ENCODE measurements around the gene ZNRF2.
"Not testable (repeated sequence)": the region's sequence is repeated elsewhere in the genome, so short reads cannot be mapped to it uniquely, and the experiment has no call there.

ZNRF2 gene

DNA sequence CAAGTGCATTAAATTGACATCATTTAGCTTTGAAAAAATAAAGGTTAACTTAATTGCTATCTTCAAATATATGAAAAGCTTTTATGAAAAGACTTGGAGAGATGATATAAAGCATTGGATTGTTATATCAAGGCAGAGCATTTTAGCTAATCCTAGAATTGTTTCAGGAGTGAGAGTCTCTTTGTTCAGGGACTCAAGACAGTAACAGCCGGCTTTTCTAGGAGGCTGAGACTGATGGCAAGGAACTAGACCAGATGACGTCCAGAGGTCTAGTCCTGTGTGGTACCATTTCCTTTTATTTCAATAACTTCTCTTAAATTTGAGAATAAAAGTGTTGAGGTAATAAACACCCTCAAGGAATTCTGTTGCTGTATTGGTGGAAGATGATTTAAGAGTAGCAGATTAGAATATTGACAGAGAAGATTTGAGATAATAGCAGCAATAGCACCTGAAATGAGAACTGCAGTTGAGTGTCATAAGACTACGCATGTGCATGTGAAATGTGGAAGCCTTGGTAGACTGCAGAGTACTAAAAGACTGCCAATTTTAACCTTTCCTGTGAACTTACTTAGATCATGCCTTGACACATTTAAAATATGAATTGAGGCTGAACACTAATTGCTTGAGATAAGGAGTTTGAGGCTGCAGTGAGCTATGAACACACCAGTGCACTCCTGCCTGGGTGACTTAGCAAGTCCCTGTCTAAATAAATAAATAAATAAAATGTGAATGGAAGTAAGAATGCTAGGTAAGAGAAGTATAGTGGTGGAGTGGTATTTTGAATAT is 79.6 kb downstream of the ZNRF2 start:
- DNase-seq (ENCODE audit: low spot score), result no peak

DNA sequence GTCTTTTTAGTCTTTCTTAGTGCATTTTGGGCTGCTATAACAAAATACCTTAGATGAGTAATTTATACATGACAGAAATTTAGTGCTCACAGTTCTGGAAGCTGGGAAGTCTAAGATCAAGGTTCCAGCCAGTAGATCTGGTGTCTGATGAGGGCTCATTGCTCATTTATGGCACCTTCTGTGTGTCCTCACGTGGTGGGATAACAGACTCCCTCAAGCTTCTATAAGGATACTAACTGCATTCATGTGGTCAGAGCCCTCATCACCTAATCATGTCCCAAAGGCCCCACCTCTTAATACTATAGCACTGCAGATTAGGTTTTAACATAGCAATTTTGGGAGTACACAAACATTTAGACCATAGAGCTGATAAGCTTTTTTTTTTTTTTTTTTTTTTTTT is 80.4 kb downstream of the ZNRF2 start:
- DNase-seq (ENCODE audit: low spot score), result no peak

GRCh38 chr7:30365621-30366020 is 81.2 kb downstream of the ZNRF2 start:
- no peak for DNase-seq (ENCODE audit: low spot score)

DNA sequence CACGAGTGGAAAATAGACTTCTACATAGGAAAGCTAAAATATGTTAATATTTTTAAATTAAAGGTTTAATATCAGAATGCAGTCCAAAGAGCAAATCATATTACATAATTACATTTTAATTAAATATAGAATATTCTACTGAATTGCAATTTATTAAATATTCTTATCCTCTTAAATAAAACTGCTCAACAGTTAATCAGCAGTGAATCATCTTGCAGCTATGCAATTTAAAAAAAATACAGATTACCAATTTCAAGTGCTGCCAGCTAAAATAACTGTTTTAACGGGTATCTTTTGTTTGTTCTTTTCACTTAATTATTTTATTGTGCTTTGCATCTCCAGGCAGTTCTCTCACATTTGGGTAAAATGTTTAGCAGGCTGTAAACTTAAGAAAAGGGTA is 82.2 kb downstream of the ZNRF2 start:
- DNase-seq (ENCODE audit: low spot score), result no peak

- DNase-seq (ENCODE audit: low spot score), result no peak
Measured at GRCh38 chr7:30367561-30367960, 83.2 kb downstream of the ZNRF2 start.

- DNase-seq (ENCODE audit: low spot score), result no peak
Measured at GRCh38 chr7:30369879-30370278, 85.5 kb downstream of the ZNRF2 start.

DNA sequence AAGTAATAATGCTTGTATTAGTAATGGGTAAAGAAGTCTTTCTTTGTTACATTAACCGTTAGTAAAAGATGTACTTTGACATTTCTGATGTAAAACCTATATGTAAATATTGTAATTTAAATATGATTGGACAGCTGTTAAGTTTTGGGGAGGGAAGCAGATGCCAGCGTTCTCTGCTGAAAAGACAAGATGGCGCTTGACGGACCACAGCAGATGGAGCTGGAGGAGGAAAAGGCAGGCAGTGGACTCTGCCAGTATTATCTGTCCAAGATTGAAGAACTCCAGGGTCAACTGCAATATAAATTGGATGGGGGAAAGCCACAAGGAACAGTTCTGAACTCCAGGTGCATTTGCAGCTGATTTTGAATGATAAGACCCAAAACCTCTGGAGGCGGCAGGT is 86.9 kb downstream of the ZNRF2 start:
- DNase-seq (ENCODE audit: low spot score), result no peak

GRCh38 chr7:30378275-30378674 is 93.9 kb downstream of the ZNRF2 start:
- DNase-seq (ENCODE audit: low spot score), result no peak

DNA sequence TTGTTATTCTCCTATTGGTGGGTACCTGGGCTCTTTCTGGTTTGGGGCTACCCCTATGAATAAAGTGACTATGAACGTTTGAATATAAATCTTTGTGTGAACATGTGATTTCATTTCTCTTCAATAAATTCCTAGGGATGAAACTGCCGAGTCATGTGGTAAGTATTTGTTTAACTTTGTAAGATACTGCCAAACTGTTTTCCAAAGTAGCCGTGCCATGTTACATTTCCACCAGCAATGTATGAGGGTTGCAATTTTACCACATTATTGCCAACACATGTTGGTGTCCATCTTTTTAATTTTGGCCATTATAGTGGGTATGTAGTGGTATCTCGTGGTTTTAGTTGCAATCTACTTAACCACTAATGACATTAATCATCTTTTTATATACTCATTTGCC is 94.7 kb downstream of the ZNRF2 start:
- no peak for DNase-seq (ENCODE audit: low spot score)

- DNase-seq (ENCODE audit: low spot score), result no peak
Measured at GRCh38 chr7:30379741-30380140, 95.3 kb downstream of the ZNRF2 start.

DNA sequence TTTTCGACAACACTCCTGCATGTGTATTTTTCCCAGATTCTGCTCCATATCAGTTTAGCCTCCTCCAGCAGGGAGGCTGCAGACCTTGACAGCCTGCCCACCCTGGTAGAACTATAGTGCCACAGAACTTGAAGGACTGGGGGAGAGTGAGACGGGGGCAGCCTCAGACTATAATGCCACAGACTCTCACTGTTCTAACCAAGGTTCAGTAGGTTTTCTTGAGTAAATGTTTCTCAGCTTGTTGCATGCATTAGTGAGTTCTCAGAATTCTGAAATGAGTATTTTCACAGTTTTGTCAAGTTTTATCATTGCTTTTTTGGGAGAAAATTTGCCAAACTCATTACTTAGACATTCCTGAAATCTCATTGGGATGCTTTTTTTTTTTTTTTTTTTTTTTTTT is 95.9 kb downstream of the ZNRF2 start:
- DNase-seq (ENCODE audit: low spot score), result no peak

- DNase-seq (ENCODE audit: low spot score), result not testable (repeated sequence)
Measured at GRCh38 chr7:30380824-30381223, 96.4 kb downstream of the ZNRF2 start.

DNA sequence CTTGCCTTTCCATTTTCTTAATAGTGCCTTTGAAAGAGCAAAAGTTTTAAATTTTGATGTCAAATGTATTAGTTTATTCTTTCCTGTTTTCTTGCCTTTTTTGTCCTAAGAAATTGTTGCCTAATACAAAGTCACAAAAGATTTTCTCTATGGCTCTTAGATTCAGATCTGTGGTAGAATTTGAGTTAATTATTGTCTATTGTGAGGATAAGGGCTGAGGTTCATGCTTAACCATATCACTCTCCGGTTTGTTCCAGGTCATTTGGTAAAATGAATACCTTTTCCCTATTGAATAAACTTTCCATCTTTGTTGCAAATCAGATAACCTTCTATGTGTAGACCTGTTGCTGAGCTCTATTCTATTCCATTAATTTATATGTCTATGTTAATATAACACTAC is 98.2 kb downstream of the ZNRF2 start:
- no peak for DNase-seq (ENCODE audit: low spot score)

- no peak for DNase-seq (ENCODE audit: low spot score)
Measured at GRCh38 chr7:30389791-30390190, 105.4 kb downstream of the ZNRF2 start.

DNA sequence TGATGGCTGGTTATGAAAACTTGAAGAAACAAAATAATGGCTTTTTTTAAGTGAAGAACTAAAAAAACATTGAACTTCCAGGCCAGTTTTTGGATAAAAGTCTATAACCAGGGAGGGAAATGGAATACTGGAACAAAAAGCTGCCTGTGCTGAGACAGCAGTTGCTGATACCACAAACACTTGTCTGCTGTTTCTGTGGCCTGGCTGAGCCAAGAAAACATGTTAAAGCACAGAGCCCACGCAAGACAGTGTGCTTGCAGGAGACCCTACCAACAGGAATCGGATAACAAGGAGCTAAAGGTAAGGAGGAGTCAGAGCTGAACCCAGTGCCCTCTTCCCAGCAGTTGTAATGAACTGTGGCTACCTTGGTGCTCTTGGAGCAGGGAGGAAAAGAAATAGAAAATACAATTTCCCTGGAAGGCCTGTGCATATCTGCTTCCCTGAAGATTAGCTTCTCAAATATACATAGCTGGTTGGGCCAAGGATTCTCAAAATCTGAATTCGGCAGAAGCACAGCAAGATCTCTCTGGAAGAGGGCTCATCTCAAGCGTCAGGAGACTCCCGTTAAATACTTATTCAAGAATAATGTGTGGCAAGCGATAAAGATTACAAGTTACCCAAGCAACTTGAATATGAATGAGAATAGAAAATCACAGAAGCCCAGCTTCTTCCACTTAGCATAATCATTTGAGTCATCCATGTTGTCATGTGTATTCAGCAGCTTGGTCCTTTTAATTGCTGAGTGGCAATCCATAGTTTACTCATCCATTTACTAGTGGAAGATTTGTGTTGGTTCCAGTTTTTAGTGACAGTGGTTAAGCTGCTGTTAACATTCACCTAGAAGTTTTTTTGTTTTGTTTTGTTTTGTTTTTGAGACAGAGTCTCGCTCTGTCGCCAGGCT is 106.6 kb downstream of the ZNRF2 start:
- no peak for DNase-seq (ENCODE audit: low spot score)

- DNase-seq (ENCODE audit: low spot score), result no peak
Measured at GRCh38 chr7:30391806-30392205, 107.4 kb downstream of the ZNRF2 start.

DNA sequence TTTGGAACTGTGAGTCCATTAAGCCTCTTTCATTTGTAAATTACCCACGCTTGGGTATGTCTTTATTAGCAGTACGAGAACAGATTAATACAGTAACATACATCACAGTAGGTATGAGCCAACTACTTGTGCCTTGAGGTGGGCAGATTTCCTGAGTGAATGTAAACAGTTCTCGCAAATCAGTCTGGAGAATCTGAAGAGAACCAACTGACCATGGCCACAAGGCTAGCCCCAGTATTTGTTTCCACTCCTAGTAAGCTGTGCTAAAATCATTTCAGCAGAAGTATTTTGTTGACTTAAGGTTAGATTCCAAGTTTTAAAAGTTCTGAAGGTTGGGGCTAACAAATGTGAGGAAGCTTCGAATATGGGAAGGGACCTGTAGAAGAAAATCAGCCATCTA is 111.3 kb downstream of the ZNRF2 start:
- DNase-seq (ENCODE audit: low spot score), result no peak

DNA sequence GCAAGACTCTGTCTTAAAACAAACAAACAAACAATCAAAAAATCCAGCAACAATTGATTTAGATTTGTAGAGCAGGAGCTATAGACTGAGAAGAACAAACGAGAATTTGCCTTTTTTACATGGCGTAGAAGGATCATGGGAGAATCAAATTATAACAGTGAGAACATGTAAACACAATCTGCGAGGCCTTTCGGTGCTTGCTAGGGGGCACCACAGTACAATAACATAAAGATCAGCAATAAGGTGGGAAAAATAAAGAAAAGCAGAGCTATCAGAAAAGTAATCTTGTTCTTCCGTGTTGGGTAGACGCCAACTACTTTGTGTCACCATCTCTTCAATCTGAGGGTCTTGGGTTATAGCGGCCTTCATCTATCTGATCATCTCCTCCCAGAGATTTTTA is 112.0 kb downstream of the ZNRF2 start:
- DNase-seq (ENCODE audit: low spot score), result no peak

DNA sequence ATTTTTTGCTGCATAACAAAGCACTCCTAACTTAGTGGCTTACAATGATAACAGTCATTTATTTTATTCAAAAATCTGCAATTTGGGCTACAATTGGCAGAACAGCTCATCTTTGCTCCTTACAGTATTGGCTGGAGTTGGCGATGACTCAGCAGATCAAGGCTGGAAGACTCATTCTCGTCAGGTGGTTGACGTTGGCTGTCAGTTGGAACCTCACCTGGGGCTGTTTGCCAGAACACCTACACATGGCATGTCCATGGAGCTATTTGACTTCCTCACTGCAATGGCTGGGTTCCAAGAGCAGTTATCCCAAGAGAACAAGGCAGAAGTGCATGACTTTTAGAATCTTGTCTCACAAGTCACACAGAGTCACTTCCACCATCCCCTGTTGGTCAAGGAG is 119.1 kb downstream of the ZNRF2 start:
- no peak for DNase-seq (ENCODE audit: low spot score)

DNA sequence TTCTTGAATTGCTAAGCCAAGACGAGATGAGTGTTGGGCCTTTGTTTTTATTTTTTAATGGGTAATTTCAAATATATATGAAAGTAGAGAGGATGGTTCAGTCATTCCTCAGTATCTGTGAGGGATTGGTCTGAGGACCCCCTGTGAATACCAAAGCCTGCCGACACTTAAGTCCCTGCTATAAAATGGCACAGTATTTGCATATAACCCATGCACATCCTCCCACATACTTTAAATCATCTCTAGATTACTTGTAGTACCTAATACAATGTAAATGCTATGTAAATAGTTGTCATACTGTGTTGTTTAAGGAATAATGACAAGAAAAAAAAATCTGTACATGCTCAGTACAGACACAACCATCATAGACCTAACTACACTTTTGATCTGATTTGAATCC is 120.8 kb downstream of the ZNRF2 start:
- no peak for DNase-seq (ENCODE audit: low spot score)

DNA sequence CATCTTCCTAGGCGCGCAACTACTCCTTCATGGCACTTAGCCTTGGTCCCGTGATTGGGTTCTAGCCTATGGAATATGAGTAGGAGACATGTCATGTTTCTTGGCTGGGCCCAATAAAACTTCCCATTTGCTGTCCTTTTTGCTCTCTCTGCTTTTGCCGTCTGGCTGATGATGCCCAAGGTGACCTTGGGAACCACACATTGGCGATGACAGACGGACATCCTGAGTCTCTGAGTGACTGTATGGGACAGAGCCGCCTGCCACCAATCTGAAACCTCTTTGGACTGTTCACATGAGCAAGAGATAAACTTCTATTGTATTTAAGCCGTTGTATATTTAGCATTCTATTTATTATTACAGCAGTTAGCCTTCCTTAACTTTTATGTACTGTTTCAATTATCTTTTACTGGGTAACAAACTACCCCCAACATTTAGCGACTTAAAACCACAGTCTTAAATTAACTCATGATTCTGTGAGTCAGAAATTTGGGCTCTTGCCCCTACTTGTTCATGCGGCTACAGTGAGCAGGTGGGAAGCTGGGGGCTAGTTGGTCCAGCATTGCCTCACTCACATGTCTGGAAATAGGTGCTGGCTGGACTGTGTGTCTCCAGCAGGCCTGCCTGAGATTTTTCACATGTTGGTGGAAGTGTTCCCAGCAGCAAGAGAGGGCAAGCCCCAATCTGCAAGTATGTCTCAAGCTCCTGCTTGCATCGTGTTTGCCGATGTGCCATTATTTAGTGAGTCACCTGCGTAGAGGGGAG is 122.4 kb downstream of the ZNRF2 start:
- DNase-seq (ENCODE audit: low spot score), result no peak

DNA sequence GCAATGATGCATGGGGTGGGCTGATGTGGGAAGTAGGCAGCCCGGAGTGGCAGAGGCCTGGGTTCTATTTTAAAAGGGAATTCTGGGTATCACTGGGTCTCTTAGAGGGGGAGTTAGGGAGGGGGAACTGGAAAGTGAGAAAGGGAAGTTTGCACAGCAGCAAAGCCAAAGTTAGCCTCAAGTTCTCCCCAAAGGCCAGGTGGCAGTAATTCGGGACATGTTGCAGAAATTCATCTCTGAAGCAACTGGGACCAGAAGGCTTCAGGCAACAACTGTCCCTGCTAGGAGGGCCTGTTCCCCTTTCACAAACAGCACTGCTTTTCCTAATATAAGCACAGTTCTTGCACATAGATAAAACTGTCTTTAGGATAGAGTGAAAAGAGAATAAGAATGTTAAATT is 126.8 kb downstream of the ZNRF2 start:
- no peak for DNase-seq (ENCODE audit: low spot score)

DNA sequence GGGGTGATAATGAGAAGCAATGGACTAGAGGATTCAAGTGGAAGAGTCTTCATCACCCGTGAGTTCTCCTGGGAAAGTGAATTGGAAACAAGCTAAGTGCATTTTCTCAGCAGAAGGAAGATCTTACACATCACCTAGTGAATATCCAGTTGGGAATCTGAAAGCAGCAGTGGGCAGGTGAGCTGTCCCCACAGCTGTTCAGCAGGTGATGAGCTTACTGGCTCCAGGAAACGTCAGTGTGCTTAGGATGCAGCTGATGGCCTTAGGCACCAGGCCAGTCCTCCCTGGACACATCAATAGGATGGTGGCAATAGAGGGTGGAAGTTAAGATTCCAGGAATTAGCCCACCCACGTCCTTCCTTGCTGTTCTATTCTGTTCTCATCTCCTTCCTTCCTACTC is 127.5 kb downstream of the ZNRF2 start:
- no peak for DNase-seq (ENCODE audit: low spot score)

Data from globus pallidus (tissue), 1 donor.